HG03103 (cell line): ENCODE measurements around the gene STK24.
"Not testable (repeated sequence)": the region's sequence is repeated elsewhere in the genome, so short reads cannot be mapped to it uniquely, and the experiment has no call there.

Experiments
- ATAC-seq: cut with Tn5 transposase; IDR thresholded peaks from one replicate; pipeline ENCODE4 v1.9.1; 2021; ENCODE audit warnings: low read depth; ENCODE audit not compliant: unreplicated experiment

The STK24 gene

GRCh38 chr13:98422046-98422445, 154.9 kb downstream of the STK24 start:
- ATAC-seq: no peak

GRCh38 chr13:98420554-98421175, 156.2 kb downstream of the STK24 start:
- ATAC-seq: no peak

GRCh38 chr13:98419786-98420553, 156.9 kb downstream of the STK24 start:
- no peak for ATAC-seq

GRCh38 chr13:98416408-98416807, 160.5 kb downstream of the STK24 start:
- ATAC-seq: no peak

GRCh38 chr13:98415326-98416070, 161.4 kb downstream of the STK24 start:
- ATAC-seq: no peak

- no peak for ATAC-seq
These were observed 163.1 kb downstream of the STK24 start for GRCh38 chr13:98413796-98414195.

GRCh38 chr13:98413278-98413677, 163.6 kb downstream of the STK24 start:
- not testable (repeated sequence) for ATAC-seq

- no peak for ATAC-seq
These were observed 165.2 kb downstream of the STK24 start for GRCh38 chr13:98411617-98412265.

- ATAC-seq: no peak
These were observed 165.9 kb downstream of the STK24 start for GRCh38 chr13:98411013-98411412.

GRCh38 chr13:98410612-98411011, 166.3 kb downstream of the STK24 start:
- no peak for ATAC-seq

- no peak for ATAC-seq
These were observed 167.6 kb downstream of the STK24 start for GRCh38 chr13:98409281-98409680.

GRCh38 chr13:98407575-98407974, 169.3 kb downstream of the STK24 start:
- no peak for ATAC-seq

GRCh38 chr13:98406971-98407370, 169.9 kb downstream of the STK24 start:
- ATAC-seq: no peak

- ATAC-seq: no peak
These were observed 170.5 kb downstream of the STK24 start for GRCh38 chr13:98406427-98406826.

GRCh38 chr13:98405690-98406344, 171.1 kb downstream of the STK24 start:
- ATAC-seq: no peak

- ATAC-seq: no peak
These were observed 171.8 kb downstream of the STK24 start for GRCh38 chr13:98405107-98405571.

GRCh38 chr13:98403076-98403475, 173.8 kb downstream of the STK24 start:
- no peak for ATAC-seq

GRCh38 chr13:98401934-98402333, 175.0 kb downstream of the STK24 start:
- no peak for ATAC-seq

- ATAC-seq: no peak
These were observed 177.2 kb downstream of the STK24 start for GRCh38 chr13:98399756-98400155.

- ATAC-seq: no peak
These were observed 178.3 kb downstream of the STK24 start for GRCh38 chr13:98398581-98398980.
